ACHN (cell line): ENCODE results near the gene HEATR5A.

ENCODE experiments used
- DNase-seq: peaks from one replicate; pipeline ENCODE4 v3.0.0-alpha.2; 2015
- in situ Hi-C: cut with HindIII; loops from 2 replicates; pipeline ENCODE4 v1.10.0; 2017; ENCODE audit warnings: low sequenced_read_pairs, low pct_ligation_motif_present, low pct_unique_long_range_greater_than_20kb

HEATR5A gene

DNA sequence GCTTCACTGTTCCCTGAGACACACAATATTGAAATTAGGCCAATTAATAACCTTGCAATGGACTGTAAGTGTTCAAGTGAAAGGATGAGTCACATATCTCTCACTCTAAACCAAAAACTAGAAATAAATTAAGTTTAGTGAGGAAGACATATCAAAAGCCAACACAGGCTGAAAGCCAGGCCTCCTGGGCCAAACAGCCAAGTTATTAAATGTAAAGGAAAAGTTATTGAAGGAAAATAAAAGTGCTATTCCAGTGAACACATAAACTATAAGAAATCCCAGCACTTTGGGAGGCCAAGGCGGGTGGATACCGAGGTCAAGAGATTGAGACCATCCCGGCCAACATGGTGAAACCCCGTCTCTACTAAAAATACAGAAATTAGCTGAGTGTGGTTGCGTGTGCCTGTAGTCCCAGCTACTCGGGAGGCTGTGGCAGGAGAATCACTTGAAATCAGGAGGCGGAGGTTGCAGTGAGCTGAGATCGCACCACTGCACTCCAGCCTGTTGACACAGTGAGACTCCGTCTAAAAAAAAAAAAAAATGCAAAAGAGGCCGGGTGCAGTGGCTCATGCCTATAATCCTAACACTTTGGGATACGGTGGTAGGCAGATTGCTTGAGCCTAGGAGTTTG is 10.4 kb upstream of the HEATR5A start:
- in situ Hi-C loops, result no loop called here
- no peak for DNase-seq

DNA sequence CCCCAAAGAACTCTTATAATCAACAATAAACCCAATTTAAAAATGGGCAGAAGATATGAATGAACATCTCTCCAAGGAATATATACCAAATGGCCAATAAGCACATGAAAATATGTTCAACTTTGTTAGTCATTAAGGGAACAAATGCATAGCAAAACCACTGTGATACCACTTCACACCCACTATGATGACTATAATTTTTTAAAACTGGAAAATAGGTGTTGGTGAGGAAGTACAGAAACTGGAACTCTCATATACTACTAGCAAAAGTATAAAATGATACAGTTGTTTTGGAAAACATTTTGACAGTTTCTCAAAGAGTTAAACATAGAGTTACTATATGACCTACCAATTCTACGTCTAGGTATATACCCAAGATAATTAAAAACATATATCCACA is 9.4 kb upstream of the HEATR5A start:
- in situ Hi-C loops, result no loop called here
- DNase-seq, result no peak

DNA sequence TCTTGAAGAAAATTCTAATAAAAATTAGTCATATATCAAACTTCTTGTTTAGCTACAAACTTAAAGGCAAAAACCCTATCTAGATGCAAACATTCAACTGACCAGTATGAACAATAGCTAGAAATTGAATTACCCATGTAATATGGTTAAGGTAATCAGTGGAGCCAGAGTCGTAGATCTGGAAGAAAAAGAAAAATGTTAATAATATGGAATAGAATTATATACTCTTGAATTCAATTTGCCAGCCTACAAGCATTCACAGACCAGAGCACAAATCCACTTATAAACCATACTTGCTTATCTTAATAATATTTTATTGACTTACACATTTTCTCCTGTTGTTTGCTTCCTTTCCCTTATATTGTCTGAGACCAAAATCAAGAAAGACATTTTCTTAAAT is 7.7 kb upstream of the HEATR5A start:
- DNase-seq, result no peak
- in situ Hi-C loops, result no loop called here

GRCh38 chr14:31426663-31427062 is 6.3 kb upstream of the HEATR5A start:
- no peak for DNase-seq
- in situ Hi-C loops, result no loop called here

GRCh38 chr14:31425905-31426304 is 5.6 kb upstream of the HEATR5A start:
- DNase-seq, result no peak
- in situ Hi-C loops, result no loop called here

DNA sequence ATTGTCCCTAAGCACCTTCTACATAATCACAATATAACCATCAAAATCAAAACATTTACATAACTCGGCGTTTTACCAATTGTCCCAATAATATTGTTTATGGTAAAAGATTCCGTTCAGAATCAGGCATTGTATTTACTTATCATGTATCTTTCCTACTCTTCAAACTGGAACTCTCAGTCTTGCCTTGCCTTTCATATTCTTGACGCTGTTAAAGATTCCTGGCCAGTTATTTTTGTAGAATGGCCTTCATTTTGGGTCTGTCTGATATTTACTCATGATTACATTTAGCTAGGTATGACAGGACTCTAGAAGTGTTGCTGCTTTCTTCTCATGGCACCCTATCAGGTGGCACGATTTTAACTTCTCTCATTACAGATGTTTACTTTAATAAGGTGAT is 850 bp upstream of the HEATR5A start:
- no peak for DNase-seq
- in situ Hi-C loops, result no loop called here

GRCh38 chr14:31419967-31420318 is 407 bp downstream of the HEATR5A start:
- in situ Hi-C loops, result no loop called here
- DNase-seq, result peak; percentile 61

GRCh38 chr14:31419179-31419966 is 977 bp downstream of the HEATR5A start:
- in situ Hi-C loops, result no loop called here
- peak; percentile 18 for DNase-seq

GRCh38 chr14:31418440-31418839 is 1.9 kb downstream of the HEATR5A start:
- DNase-seq, result no peak
- in situ Hi-C loops, result no loop called here

- no peak for DNase-seq
- in situ Hi-C loops, result no loop called here
Measured at GRCh38 chr14:31414190-31414833, 6.0 kb downstream of the HEATR5A start.

GRCh38 chr14:31411218-31411727 is 9.1 kb downstream of the HEATR5A start:
- DNase-seq, result no peak
- in situ Hi-C loops, result no loop called here

- in situ Hi-C loops, result no loop called here
- DNase-seq, result no peak
Measured at GRCh38 chr14:31410048-31410650, 10.2 kb downstream of the HEATR5A start.

DNA sequence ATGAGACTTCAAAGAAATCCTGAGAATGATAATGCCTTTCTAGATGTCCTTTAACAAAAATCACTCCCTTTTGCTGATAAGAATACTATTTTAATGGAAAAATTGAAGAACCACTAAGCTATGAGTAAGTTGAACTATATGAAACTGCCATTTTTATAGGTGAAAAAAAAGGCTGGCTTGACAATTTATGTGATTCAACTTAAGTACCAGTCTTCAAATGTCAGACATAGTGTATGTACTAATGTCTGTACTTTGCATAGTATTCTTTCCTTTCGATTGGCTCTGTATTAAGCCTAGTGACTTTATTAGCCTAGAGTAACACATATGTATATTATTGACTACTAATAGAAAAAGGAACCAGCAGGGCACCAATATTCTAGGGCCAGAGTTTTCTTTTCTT is 11.9 kb downstream of the HEATR5A start:
- no peak for DNase-seq
- in situ Hi-C loops, result no loop called here

DNA sequence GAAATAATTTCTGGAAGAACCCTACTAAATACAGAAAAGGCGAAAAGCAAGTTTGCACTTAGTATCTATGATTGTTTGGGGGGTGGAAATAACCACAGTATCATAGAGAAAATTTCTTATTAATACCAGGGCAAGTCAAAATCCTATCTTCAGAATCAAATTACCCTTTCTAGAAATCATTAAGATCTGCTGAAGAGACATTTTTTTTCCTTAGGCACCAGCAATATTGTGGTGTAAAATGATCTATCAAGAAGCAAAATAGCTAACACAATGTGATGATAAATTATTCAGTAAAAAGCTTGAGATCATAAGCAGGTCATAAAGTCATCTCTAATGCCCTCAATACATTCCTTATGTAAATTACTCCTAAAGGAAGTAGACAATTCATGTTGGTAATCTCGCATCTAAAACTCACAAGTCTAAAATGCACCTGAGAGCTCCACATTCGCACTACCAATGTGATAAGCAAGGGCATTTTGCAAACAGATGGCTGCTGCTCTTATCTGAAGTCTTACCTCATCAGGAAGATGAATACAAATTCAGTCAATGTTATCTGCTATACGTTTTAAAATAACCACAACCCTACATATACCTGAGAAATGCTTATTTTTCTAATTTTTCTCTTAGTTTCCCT is 14.6 kb downstream of the HEATR5A start:
- in situ Hi-C loops, result no loop called here
- no peak for DNase-seq

DNA sequence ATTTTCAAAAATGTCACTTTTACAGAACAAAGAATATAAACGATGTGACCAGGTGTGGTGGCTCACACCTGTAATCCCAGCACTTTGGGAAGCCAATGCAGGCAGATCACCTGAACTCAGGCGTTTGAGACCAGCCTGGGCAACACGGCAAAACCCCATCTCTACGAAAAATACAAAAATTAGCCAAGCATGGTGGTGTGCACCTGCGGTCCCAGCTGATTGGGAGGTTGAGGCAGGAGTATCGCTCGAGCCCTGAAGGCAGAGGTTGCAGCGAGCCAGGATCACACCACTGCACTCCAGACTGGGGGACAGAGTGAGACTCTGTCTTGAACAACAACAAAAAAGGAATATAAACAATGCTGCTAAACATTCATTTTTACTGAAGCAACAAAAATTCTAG is 15.2 kb downstream of the HEATR5A start:
- in situ Hi-C loops, result no loop called here
- no peak for DNase-seq

DNA sequence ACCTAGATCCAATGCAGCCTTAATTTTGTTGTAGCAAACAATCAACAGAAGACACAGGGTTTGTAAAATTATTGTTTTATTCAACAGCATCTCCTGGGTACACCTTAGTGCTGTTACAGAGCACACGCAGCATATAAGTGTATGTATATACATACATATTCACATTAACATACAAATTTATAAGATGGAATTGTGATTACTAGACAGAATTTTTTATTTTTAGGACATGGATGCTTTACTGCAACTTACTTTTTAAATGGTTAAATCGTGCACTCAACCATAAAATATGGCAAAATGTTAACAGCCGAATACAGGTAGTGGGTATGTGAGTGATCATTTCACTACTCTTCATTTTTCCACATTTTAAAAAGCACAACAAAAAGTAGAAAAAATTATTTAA is 16.6 kb downstream of the HEATR5A start:
- in situ Hi-C loops, result no loop called here
- no peak for DNase-seq

DNA sequence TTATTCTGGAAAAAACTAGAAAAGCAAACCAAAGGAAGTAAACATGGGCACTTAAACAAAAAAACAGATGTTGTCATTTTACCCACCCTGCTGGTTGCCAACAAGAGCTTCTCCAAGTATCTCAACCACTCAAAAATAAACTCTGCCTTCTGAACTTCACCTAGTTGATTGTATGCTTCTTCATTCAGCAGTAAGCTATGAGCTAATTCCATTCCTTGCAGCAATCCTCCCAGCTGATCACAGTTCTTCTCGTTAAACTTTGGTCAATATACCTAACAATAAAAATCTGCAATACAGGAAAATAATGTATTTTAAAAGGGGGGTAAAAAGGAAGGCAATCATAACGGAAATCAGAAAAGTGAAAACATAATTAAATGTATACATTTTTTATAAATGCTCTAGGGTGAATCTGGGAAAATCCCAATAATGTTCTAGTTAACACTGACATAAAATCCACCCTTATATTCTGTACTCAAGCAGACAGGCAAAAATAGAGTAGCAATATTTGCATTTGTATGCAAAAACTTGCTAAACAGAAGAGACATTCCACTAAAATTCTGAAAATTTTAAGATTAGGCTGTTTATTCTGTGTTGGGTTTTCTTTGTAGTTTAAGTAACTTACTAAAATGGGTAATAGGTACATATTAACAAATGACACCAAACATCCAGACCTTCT is 17.4 kb downstream of the HEATR5A start:
- DNase-seq, result no peak

GRCh38 chr14:31401369-31401932 is 18.9 kb downstream of the HEATR5A start:
- DNase-seq, result no peak
- in situ Hi-C loops, result no loop called here

More for the DNA sequence above, 17.4 kb downstream of the HEATR5A start:
- in situ Hi-C loops, result no loop called here
